B cell (primary cell): ENCODE results near the gene PYCR2. TPM values are rescaled to one million over a fixed set of nuclear protein-coding genes. Genes with fewer than 3 reads are reported as not detected.

Source experiments
- ATAC-seq: fragments of 200-7000 bp; cut with Tn5 transposase; one replicate; pipeline ENCODE4 v1.10.0; 2021; ENCODE audit warnings: low read depth, mild to moderate bottlenecking, moderate number of reproducible peaks, moderate library complexity
- CTCF ChIA-PET: fragments of 350-600 bp; sonication (Branson Sonifier 250); formaldehyde crosslinking; loops from one replicate; lab custom pipeline; 2021; ENCODE audit warnings: antibody characterized with exemption, inconsistent platforms; lab: Charles Lee
- POLR2A ChIA-PET: fragments of 350-600 bp; sonication (Branson Sonifier 250); formaldehyde crosslinking; loops from one replicate; lab custom pipeline; 2021; ENCODE audit warnings: antibody characterized with exemption; lab: Charles Lee
- DNase-seq: peaks from one replicate; pipeline ENCODE4 v3.0.0; 2013
- H2AFZ ChIP-seq: 2 replicates; pipeline ENCODE4 v1.6.1; 2012; ENCODE audit warnings: mild to moderate bottlenecking, low read depth, low read length; ENCODE audit not compliant: insufficient read depth, poor library complexity, severe bottlenecking
- H3K27ac ChIP-seq, 2 donors: 1 replicate in 1 of 2; 2 replicates in 1 of 2; pipeline ENCODE4 v1.5.1; 2012 to 2013; ENCODE audit warnings: low read length in 2 of 2, mild to moderate bottlenecking in 2 of 2, moderate library complexity in 1 of 2
- H3K27me3 ChIP-seq, 4 experiments: fragments of 200-600 bp in 1 of 4; sonication (generic) in 1 of 4; replicated peaks in 1 of 4; 1 replicate in 2 of 4; 2 replicates in 2 of 4; pipeline versions ENCODE4 v1.6.1 to v1.7.0; 2013 to 2016; ENCODE audit warnings: low read length in 3 of 4, mild to moderate bottlenecking in 2 of 4, mixed read lengths in 1 of 4, moderate library complexity in 1 of 4; ENCODE audit not compliant: insufficient read depth in 4 of 4, control insufficient read depth in 3 of 4; ENCODE audit errors: control extremely low read depth in 1 of 4
- H3K36me3 ChIP-seq, 2 experiments: replicated peaks in 1 of 2; 1 replicate in 1 of 2; 2 replicates in 1 of 2; pipeline versions ENCODE4 v1.6.1 to v1.7.1; 2013; ENCODE audit warnings: low read length in 1 of 2; ENCODE audit not compliant: insufficient read depth in 2 of 2, control insufficient read depth in 1 of 2; ENCODE audit errors: control extremely low read depth in 1 of 2, extremely low read depth in 1 of 2
- H3K4me1 ChIP-seq, 2 donors: fragments of 200-600 bp in 1 of 2; sonication (generic) in 1 of 2; 1 replicate in 1 of 2; 2 replicates in 1 of 2; pipeline versions ENCODE4 v1.5.1 to v1.6.1; 2013 to 2017; ENCODE audit warnings: low read length in 2 of 2; ENCODE audit not compliant: control insufficient read depth in 2 of 2, insufficient read depth in 2 of 2
- H3K4me2 ChIP-seq: replicated peaks from 2 replicates; pipeline ENCODE3; 2012; ENCODE audit warnings: mild to moderate bottlenecking, low read depth, low read length; ENCODE audit not compliant: poor library complexity, severe bottlenecking
- H3K4me3 ChIP-seq, 5 experiments: fragments of 200-600 bp in 1 of 5; sonication (generic) in 1 of 5; 1 replicate in 3 of 5; 2 replicates in 2 of 5; pipeline versions ENCODE4 v1.5.1 to v1.7.0; 2011 to 2016; ENCODE audit warnings: low read length in 4 of 5, mild to moderate bottlenecking in 4 of 5, low read depth in 2 of 5, control low read depth in 1 of 5, moderate library complexity in 1 of 5; ENCODE audit not compliant: insufficient read depth in 1 of 5; ENCODE audit errors: control extremely low read depth in 1 of 5, extremely low read depth in 1 of 5
- H3K79me2 ChIP-seq: fragments of 200-600 bp; sonication (generic); one replicate; pipeline ENCODE4 v1.6.0; 2016; ENCODE audit warnings: low read length; ENCODE audit not compliant: control insufficient read depth, insufficient read depth
- H3K9ac ChIP-seq: fragments of 200-600 bp; sonication (generic); 2 replicates; pipeline ENCODE4 v1.6.1; 2017; ENCODE audit warnings: mild to moderate bottlenecking, low read length, moderate library complexity
- H3K9me3 ChIP-seq, 3 donors: one replicate each; pipeline versions ENCODE4 v1.6.1 to v1.7.1; 2013; ENCODE audit warnings: low read length in 2 of 3; ENCODE audit not compliant: control insufficient read depth in 2 of 3, insufficient read depth in 1 of 3; ENCODE audit errors: control extremely low read depth in 1 of 3
- H4K20me1 ChIP-seq: 2 replicates; pipeline ENCODE4 v1.6.0; 2012; ENCODE audit warnings: mild to moderate bottlenecking, low read length; ENCODE audit not compliant: insufficient read depth, control insufficient read depth, poor library complexity, severe bottlenecking
- H3K27ac Mint-ChIP-seq: one replicate; pipeline ENCODE4 v1.8.0; 2021; ENCODE audit warnings: mixed read lengths
- H3K27me3 Mint-ChIP-seq: one replicate; pipeline ENCODE4 v1.8.0; 2021; ENCODE audit warnings: mixed read lengths
- H3K4me1 Mint-ChIP-seq: one replicate; pipeline ENCODE4 v1.8.0; 2021; ENCODE audit warnings: mixed read lengths
- H3K4me3 Mint-ChIP-seq: one replicate; pipeline ENCODE4 v1.8.0; 2021; ENCODE audit warnings: mixed read lengths
- H3K9me3 Mint-ChIP-seq: one replicate; pipeline ENCODE4 v1.8.0; 2022; ENCODE audit warnings: mixed read lengths; ENCODE audit not compliant: insufficient read depth
- EZH2 ChIP-seq: IDR thresholded peaks from 2 replicates; pipeline ENCODE4 v1.6.1; 2012; ENCODE audit warnings: borderline replicate concordance, low read depth, mild to moderate bottlenecking, moderate library complexity, low read length; ENCODE audit not compliant: insufficient read depth, poor library complexity, severe bottlenecking
- WGBS: methylation state at CpG from one replicate; pipeline ENCODE4 v1.1.5; 2013; ENCODE audit warnings: missing lambda C conversion rate; ENCODE audit not compliant: insufficient coverage; 5-methylcytosine and 5-hydroxymethylcytosine counted together
- intact Hi-C: fragments of 100-400 bp; cut with micrococcal nuclease; formaldehyde crosslinking; loops from one replicate; pipeline ENCODE4 v1.10.0; 2022
- polyA plus RNA-seq: library from polyadenylated mRNA; depleted of rRNA; stranded (reverse); fragments of >200 nt; gene quantifications from 2 replicates; pipeline ENCODE4 v1.2.3, GENCODE V29; 2012
- total RNA-seq, 2 donors: library from RNA; stranded (reverse); fragments of 120-200 nt in 1 of 2; gene quantifications; 1 replicate in 1 of 2; 2 replicates in 1 of 2; pipeline versions ENCODE4 v1.2.3 to v1.2.4, GENCODE V29; 2013 to 2022
- TF ChIP-seq, protein P1 (sequence below): fragments of 200-600 bp; IDR thresholded peaks from one replicate; pipeline ENCODE4 v1.8.0; 2022; ENCODE audit warnings: antibody characterized with exemption, mild to moderate bottlenecking

Gene PYCR2
- total and polyA plus RNA-seq, 2 donors (not counting 1 experiment from before 2014, with no cell fraction given), result 113 to 134 TPM

DNA sequence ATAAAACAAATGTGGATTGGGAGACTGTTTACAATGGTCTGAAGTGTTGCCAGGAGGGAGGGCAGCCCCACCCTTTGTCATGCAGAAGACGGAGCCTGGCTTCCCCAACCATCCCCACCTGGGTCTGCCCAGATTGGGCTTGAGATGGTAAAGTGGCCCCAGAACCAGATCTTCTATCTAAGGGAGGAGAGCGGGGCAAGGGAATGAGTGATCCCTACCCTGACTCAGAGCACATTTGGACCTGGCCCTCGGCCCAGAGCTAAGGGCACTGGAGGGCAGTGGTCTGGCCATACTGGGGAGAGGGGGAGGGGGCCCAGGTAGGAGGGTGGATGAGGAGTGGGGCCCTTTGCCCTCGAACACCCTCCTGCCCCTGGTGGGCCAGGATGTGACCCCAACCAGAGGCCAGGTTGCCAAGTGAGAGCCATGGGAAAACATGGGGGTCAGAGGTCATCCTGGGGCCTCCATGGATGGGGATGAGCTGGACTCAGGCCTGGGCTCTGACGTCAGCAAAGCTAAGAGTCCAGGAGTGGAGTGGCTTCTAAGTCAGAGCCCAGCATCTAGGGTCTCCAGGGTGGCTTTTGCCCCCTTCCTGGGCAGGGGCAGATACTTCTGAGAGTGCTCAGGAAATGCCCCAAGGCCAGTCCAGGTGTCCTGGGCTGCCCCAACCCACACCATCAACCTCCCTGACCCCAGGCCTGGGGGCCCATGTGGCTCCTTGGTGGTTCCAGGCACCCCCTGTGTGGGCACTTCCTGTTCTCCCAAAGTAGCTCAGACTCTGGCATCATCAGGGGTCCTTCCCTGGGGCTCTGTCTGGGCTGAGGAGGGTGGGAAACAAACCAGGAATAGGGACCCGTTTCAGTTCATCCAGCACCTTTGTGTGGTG, 33.5 kb downstream of the PYCR2 start:
- Mint-ChIP-seq H3K4me3 (no peak overlapping the region), H3K27me3 (peaks cover 3% of the 10 kb centered on the region), H3K27ac (no peak overlapping the region), H3K9me3 (no peaks in the 10 kb centered on the region), H3K4me1 (no peaks in the 10 kb centered on the region)
- ATAC-seq (no peak), DNase-seq (no peak)
- Histone ChIP-seq H3K36me3 (no peaks in the 10 kb centered on the region), H3K4me2 (no peak overlapping the region), H3K9me3 (no peaks in the 10 kb centered on the region), H3K79me2 (peaks cover under 1% of the 10 kb centered on the region), H4K20me1 (no peaks in the 10 kb centered on the region), H3K27ac (no peak overlapping the region), H2AFZ (no peak overlapping the region), H3K4me1 (peaks cover under 1% of the 10 kb centered on the region in 2 donors), H3K4me3 (no peak overlapping the region), H3K9ac (no peak overlapping the region), H3K27me3 (no peaks in the 10 kb centered on the region)
- POLR2A ChIA-PET, result no interaction called here
- TF ChIP-seq, protein P1, sequence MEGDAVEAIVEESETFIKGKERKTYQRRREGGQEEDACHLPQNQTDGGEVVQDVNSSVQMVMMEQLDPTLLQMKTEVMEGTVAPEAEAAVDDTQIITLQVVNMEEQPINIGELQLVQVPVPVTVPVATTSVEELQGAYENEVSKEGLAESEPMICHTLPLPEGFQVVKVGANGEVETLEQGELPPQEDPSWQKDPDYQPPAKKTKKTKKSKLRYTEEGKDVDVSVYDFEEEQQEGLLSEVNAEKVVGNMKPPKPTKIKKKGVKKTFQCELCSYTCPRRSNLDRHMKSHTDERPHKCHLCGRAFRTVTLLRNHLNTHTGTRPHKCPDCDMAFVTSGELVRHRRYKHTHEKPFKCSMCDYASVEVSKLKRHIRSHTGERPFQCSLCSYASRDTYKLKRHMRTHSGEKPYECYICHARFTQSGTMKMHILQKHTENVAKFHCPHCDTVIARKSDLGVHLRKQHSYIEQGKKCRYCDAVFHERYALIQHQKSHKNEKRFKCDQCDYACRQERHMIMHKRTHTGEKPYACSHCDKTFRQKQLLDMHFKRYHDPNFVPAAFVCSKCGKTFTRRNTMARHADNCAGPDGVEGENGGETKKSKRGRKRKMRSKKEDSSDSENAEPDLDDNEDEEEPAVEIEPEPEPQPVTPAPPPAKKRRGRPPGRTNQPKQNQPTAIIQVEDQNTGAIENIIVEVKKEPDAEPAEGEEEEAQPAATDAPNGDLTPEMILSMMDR, result no peak
- no peak for TF ChIP-seq EZH2
- WGBS, result 91% methylated on average over 5 of the region's 6 CpGs
- CTCF ChIA-PET, result interaction anchor here (0.9 to 3.2 kb wide), 4 partner anchors 8 to 19 kb away, joined by 3 to 11 read pairs (median 4); no protein-coding TSS in a partner anchor
- intact Hi-C loops, result no loop called here

DNA sequence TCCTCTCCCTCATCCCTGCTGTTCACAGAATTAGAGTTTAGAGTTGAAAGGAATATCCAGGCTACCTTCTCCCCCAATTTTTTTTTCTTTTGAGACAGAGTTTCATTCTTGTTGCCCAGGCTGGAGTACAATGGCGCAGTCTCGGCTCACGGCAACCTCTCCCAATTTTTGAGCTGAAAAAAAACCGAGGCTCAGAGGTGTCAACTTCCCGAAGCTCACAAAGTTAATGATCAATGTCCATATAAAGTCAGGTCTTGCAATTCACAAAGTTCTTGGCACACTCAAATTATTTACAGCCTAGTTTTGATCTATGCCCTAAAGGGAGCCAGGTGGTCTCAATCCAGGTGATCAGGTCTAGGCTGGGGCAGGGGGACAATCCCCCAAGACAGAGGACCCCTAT, 34.3 kb downstream of the PYCR2 start:
- no peak overlapping the region for H3K27ac ChIP-seq
- H3K9me3 ChIP-seq, result no peaks in the 10 kb centered on the region
- intact Hi-C loops, result no loop called here
- H3K36me3 ChIP-seq, result no peaks in the 10 kb centered on the region
- no peaks in the 10 kb centered on the region for H3K4me1 Mint-ChIP-seq
- no peaks in the 10 kb centered on the region for H3K27me3 ChIP-seq
- TF ChIP-seq, protein P1, result no peak
- no peak for TF ChIP-seq EZH2
- H3K9ac ChIP-seq, result no peak overlapping the region
- H3K4me3 Mint-ChIP-seq, result no peak overlapping the region
- 99% methylated on average over 5 of the region's 5 CpGs for WGBS
- H2AFZ ChIP-seq, result no peak overlapping the region
- H3K4me3 ChIP-seq, result no peak overlapping the region
- no peaks in the 10 kb centered on the region for H3K9me3 Mint-ChIP-seq
- H3K27ac Mint-ChIP-seq, result no peak overlapping the region
- no peaks in the 10 kb centered on the region for H3K4me1 ChIP-seq
- no peaks in the 10 kb centered on the region for H3K79me2 ChIP-seq
- DNase-seq (no peak), ATAC-seq (no peak)
- ChIA-PET CTCF (interaction anchor here (3.2 kb wide), 1 partner anchor 20 kb away, joined by 11 read pairs; no protein-coding TSS in a partner anchor), POLR2A (no interaction called here)
- peaks cover 3% of the 10 kb centered on the region for H3K27me3 Mint-ChIP-seq
- no peaks in the 10 kb centered on the region for H4K20me1 ChIP-seq
- no peak overlapping the region for H3K4me2 ChIP-seq
